ENCODE data around the gene SENP3.

Gene SENP3

GRCh38 chr17:7577327-7578199 is 15.8 kb downstream of the SENP3 start:
- no peak for DNase-seq (ENCODE audit: low read depth)

GRCh38 chr17:7579001-7579833 is 17.5 kb downstream of the SENP3 start, which contains the start of gene CD68:
CD68 (plus strand) TSS chr17:7579638; CDS start chr17:7579678, 40 bp downstream.
- no peak for DNase-seq (ENCODE audit: low read depth)

GRCh38 chr17:7579834-7580603 is 18.3 kb downstream of the SENP3 start:
- no peak for DNase-seq (ENCODE audit: low read depth)

- no peak for DNase-seq (ENCODE audit: low read depth)
Measured at GRCh38 chr17:7580604-7581575, 19.2 kb downstream of the SENP3 start.

GRCh38 chr17:7582396-7583252 is 20.9 kb downstream of the SENP3 start:
- DNase-seq (ENCODE audit: low read depth): no peak

- peak; percentile 91 for DNase-seq (ENCODE audit: low read depth)
Measured at GRCh38 chr17:7583253-7584109, 21.8 kb downstream of the SENP3 start, which contains the start of gene MPDU1. MPDU1 (plus strand) TSS chr17:7583852; CDS start chr17:7583863, 11 bp downstream.

GRCh38 chr17:7586673-7587419 is 25.1 kb downstream of the SENP3 start:
- DNase-seq (ENCODE audit: low read depth): no peak

GRCh38 chr17:7587420-7588151 is 25.9 kb downstream of the SENP3 start:
- DNase-seq (ENCODE audit: low read depth): no peak

- DNase-seq (ENCODE audit: low read depth): no peak
Measured at GRCh38 chr17:7588553-7589203, 27.0 kb downstream of the SENP3 start.

- peak; percentile 35 for DNase-seq (ENCODE audit: low read depth)
Measured at GRCh38 chr17:7589204-7589868, 27.6 kb downstream of the SENP3 start.

GRCh38 chr17:7589891-7590691 is 28.4 kb downstream of the SENP3 start, which contains the start of gene SOX15:
SOX15 (minus strand) TSS chr17:7590094; CDS start chr17:7589676, 418 bp downstream.
- no peak for DNase-seq (ENCODE audit: low read depth)

GRCh38 chr17:7590743-7591142 is 29.0 kb downstream of the SENP3 start:
- DNase-seq (ENCODE audit: low read depth): no peak

- no peak for DNase-seq (ENCODE audit: low read depth)
Measured at GRCh38 chr17:7591596-7591995, 29.9 kb downstream of the SENP3 start.

GRCh38 chr17:7592422-7593021 is 30.8 kb downstream of the SENP3 start:
- DNase-seq (ENCODE audit: low read depth): no peak

- no peak for DNase-seq (ENCODE audit: low read depth)
Measured at GRCh38 chr17:7593296-7593695, 31.6 kb downstream of the SENP3 start.
